GM19193 (cell line): ENCODE results near the gene MTX1.

Experiments
- POLR2A ChIP-seq: IDR thresholded peaks from 4 replicates; pipeline ENCODE4 v1.6.1; 2011; ENCODE audit not compliant: insufficient read depth, insufficient read length; ENCODE audit errors: extremely low read depth

MTX1 gene

GRCh38 chr1:155196893-155197638, 11.4 kb upstream of the MTX1 start:
- no peak for TF ChIP-seq POLR2A

GRCh38 chr1:155197901-155198546, 10.5 kb upstream of the MTX1 start:
- no peak for TF ChIP-seq POLR2A

- TF ChIP-seq POLR2A = no peak
Observed at GRCh38 chr1:155198547-155198906, 10.0 kb upstream of the MTX1 start.

GRCh38 chr1:155199792-155200191, 8.7 kb upstream of the MTX1 start:
- no peak for TF ChIP-seq POLR2A

- TF ChIP-seq POLR2A = no peak
Observed at GRCh38 chr1:155200920-155201319, 7.6 kb upstream of the MTX1 start.

- no peak for TF ChIP-seq POLR2A
Observed at GRCh38 chr1:155202198-155202597, 6.3 kb upstream of the MTX1 start.

GRCh38 chr1:155202731-155203515, 5.6 kb upstream of the MTX1 start:
- TF ChIP-seq POLR2A = no peak

- TF ChIP-seq POLR2A = no peak
Observed at GRCh38 chr1:155205035-155205434, 3.5 kb upstream of the MTX1 start.

GRCh38 chr1:155205969-155206593, 2.4 kb upstream of the MTX1 start:
- no peak for TF ChIP-seq POLR2A

GRCh38 chr1:155206891-155207805, 1.3 kb upstream of the MTX1 start:
- no peak for TF ChIP-seq POLR2A

GRCh38 chr1:155207806-155208540, 522 bp upstream of the MTX1 start, which contains the start of gene THBS3:
Gene THBS3, minus strand, starts transcription at chr1:155207897. Its CDS starts 21 bp downstream, at chr1:155207876.
- TF ChIP-seq POLR2A = no peak

GRCh38 chr1:155209312-155209721, 822 bp downstream of the MTX1 start:
- no peak for TF ChIP-seq POLR2A

GRCh38 chr1:155210314-155211104, 2.0 kb downstream of the MTX1 start:
- TF ChIP-seq POLR2A = no peak
